ENCODE data around the gene PORCN.

PORCN gene

DNA sequence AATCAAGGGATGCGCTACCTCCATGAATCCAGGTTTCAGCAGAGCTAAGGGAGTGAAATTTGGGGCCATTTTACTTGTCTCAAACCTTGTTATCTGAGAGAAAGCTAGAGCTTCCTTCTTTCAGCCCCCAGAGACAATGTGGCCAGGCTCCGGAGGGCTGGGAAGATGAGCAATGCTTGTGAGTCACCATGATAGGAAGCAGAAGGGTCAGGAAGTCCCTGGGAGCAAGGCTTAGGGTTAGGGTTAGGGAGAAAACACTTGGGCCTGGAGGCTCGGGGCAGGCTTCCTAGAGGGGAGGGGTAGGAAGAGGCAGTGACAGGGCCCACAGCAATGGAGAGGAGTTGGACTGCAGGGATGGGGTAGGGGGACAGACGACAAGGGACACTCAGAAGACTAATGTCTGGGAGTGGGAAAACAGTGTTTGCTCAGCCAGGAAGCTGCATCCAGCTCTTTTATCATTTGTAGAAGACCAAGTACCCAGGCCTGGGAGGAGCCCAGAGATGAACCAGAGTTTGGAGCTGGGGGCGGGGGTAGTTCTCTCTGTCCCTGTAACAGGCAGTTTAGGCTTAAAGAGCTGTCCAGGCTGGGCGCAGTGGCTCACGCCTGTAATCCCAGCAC is 16.4 kb upstream of the PORCN start:
- no peaks in the 10 kb centered on the region for H3K36me3 ChIP-seq (replicated peaks)
- H3K4me3 ChIP-seq (ENCODE audit: low read depth, low read length), result no peak overlapping the region
- TF ChIP-seq, protein P1, sequence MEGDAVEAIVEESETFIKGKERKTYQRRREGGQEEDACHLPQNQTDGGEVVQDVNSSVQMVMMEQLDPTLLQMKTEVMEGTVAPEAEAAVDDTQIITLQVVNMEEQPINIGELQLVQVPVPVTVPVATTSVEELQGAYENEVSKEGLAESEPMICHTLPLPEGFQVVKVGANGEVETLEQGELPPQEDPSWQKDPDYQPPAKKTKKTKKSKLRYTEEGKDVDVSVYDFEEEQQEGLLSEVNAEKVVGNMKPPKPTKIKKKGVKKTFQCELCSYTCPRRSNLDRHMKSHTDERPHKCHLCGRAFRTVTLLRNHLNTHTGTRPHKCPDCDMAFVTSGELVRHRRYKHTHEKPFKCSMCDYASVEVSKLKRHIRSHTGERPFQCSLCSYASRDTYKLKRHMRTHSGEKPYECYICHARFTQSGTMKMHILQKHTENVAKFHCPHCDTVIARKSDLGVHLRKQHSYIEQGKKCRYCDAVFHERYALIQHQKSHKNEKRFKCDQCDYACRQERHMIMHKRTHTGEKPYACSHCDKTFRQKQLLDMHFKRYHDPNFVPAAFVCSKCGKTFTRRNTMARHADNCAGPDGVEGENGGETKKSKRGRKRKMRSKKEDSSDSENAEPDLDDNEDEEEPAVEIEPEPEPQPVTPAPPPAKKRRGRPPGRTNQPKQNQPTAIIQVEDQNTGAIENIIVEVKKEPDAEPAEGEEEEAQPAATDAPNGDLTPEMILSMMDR (IDR thresholded peaks at IDR 0.05; ENCODE audit: low read depth, low read length, missing control alignments), result no peak
- in situ Hi-C loops (cut with HindIII; ENCODE audit: low pct_ligation_motif_present, low sequenced_read_pairs), result no loop called here
- H3K27me3 ChIP-seq (replicated peaks), result no peaks in the 10 kb centered on the region
- H3K27ac ChIP-seq, result peak overlapping the region; percentile 78
- peak; percentile 47 for DNase-seq

DNA sequence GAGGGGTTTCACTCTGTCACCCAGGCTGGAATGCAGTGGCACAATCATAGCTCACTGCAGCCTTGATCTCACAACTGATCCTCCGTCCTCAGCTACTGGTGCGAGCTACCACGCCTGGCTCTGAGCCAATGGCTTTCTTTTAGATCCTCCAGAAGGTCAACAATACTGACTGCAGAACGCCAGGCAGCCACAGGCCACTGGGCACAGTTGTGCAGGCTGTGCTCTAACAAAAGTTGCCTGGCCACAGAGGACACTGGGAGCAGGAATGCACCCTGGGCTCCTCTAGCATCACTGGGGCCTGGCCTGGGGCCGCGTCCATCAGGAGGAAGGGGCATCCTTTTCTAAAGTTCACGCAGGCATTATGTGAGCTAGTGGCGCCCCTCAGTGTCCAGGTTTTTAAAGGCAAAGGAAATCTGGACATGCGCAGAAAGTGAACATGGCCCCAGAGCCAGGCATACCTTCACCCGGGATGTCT is 14.9 kb upstream of the PORCN start:
- in situ Hi-C loops (cut with HindIII; ENCODE audit: low pct_ligation_motif_present, low sequenced_read_pairs), result no loop called here
- H3K4me3 ChIP-seq (ENCODE audit: low read depth, low read length), result no peak overlapping the region
- DNase-seq, result peak; percentile 62
- H3K27ac ChIP-seq, result no peak overlapping the region
- H3K27me3 ChIP-seq (replicated peaks), result no peaks in the 10 kb centered on the region
- no peaks in the 10 kb centered on the region for H3K36me3 ChIP-seq (replicated peaks)
- TF ChIP-seq, protein P1 (IDR thresholded peaks at IDR 0.05; ENCODE audit: low read depth, low read length, missing control alignments), result peak; percentile 59

DNA sequence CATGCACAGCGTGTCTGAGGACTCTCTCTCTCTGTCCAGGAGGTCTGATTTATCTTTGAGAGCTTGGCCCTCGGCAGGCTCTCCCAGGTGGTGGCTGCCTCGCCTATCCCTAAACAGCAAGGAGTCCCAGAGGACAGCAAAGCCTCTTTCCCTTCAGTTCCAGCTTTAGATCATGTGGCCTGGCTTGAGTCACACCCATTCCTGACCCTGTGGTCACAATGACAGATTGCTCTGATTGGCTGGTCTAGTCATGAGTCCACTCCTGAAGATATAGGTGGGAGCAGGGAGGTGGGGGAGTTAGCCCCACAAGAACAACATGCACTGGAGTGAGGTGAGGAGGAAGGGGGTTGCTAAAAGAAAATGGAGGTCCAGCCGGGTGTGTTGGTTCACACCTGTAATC is 12.1 kb upstream of the PORCN start:
- H3K27me3 ChIP-seq (replicated peaks), result no peaks in the 10 kb centered on the region
- in situ Hi-C loops (cut with HindIII; ENCODE audit: low pct_ligation_motif_present, low sequenced_read_pairs), result no loop called here
- DNase-seq, result no peak
- TF ChIP-seq, protein P1 (IDR thresholded peaks at IDR 0.05; ENCODE audit: low read depth, low read length, missing control alignments), result no peak
- no peak overlapping the region for H3K4me3 ChIP-seq (ENCODE audit: low read depth, low read length)
- no peaks in the 10 kb centered on the region for H3K36me3 ChIP-seq (replicated peaks)
- H3K27ac ChIP-seq, result no peak overlapping the region

DNA sequence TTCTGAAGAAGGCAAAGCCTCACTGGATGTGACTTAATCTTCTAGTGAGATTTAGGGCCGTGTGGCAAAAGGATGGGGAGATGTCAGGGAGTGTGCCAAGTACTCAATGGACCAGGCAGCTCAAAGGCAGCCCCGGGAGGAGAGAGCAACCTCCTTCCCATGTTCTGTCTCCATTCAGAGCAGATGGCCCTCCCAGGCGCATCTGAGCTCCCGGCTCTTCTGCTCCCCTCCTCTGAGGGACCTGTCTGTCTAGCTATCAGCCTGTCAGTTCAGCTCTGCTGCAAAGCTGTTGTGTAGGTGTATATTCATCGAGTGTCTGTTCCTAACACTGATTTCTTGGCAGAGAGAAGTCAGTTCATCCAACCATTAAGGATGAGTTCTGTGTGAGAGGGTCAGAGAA is 10.9 kb upstream of the PORCN start:
- no peaks in the 10 kb centered on the region for H3K36me3 ChIP-seq (replicated peaks)
- H3K27me3 ChIP-seq (replicated peaks), result no peaks in the 10 kb centered on the region
- no peak overlapping the region for H3K4me3 ChIP-seq (ENCODE audit: low read depth, low read length)
- DNase-seq, result no peak
- H3K27ac ChIP-seq, result peak overlapping the region; percentile 12
- in situ Hi-C loops (cut with HindIII; ENCODE audit: low pct_ligation_motif_present, low sequenced_read_pairs), result no loop called here
- TF ChIP-seq, protein P1 (IDR thresholded peaks at IDR 0.05; ENCODE audit: low read depth, low read length, missing control alignments), result no peak

DNA sequence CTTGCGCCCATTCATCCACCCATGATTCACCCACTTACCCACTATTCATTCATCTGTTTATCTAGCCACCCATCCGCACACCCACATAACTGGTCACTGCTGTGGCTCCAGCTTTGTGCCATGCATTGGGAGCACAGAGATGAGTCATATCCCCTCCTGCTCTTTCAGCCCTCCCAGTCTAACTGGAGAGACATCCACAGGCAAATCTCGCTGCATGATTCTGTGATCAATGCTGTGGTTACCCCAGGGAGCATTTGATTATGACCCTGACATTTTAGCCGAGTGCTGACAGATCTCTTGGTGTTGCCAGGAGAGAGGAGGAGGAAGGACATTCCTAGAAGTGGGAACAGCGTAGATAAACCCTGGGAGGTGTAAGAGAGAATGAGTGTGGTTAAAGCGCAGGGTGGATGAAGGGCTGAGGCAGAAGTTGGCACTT is 10.4 kb upstream of the PORCN start:
- peak; percentile 63 for DNase-seq
- Histone ChIP-seq H3K27ac (no peak overlapping the region), H3K27me3 (replicated peaks) (no peaks in the 10 kb centered on the region), H3K36me3 (replicated peaks) (no peaks in the 10 kb centered on the region), H3K4me3 (ENCODE audit: low read depth, low read length) (no peak overlapping the region)
- TF ChIP-seq, protein P1 (IDR thresholded peaks at IDR 0.05; ENCODE audit: low read depth, low read length, missing control alignments), result no peak
- in situ Hi-C loops (cut with HindIII; ENCODE audit: low pct_ligation_motif_present, low sequenced_read_pairs), result no loop called here

DNA sequence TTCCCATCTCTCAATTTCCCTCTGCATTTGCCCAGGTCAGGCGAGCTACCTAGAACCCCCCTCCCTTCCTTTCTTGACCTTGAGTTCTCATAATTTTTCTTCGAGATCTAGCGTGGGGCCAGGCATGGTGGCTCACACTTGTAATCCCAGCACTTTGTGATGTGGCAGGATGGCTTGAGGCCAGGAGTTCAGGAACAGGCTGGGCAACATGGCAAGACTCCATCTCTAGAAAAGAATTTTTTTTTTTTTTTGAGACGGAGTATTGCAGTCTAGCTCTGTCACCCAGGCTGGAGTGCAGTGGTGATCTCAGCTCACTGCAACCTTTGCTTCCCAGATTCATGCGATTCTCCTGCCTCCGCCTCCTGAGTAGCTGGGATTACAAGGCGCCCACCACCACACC is 4.5 kb upstream of the PORCN start:
- H3K36me3 ChIP-seq (replicated peaks), result no peaks in the 10 kb centered on the region
- no peak overlapping the region for H3K27ac ChIP-seq
- DNase-seq, result no peak
- H3K27me3 ChIP-seq (replicated peaks), result no peaks in the 10 kb centered on the region
- TF ChIP-seq, protein P1 (IDR thresholded peaks at IDR 0.05; ENCODE audit: low read depth, low read length, missing control alignments), result no peak
- in situ Hi-C loops (cut with HindIII; ENCODE audit: low pct_ligation_motif_present, low sequenced_read_pairs), result no loop called here
- H3K4me3 ChIP-seq (ENCODE audit: low read depth, low read length), result no peak overlapping the region

All from brain microvascular endothelial cell (primary cell).